GM23248 (cell line): ENCODE data around the gene NEDD4L.

Experiments
- EZH2 ChIP-seq: fragments of 200-600 bp; sonication (generic); IDR thresholded peaks from 2 replicates; pipeline ENCODE4 v1.6.1; 2018; ENCODE audit warnings: antibody characterized with exemption, mild to moderate bottlenecking; ENCODE audit not compliant: insufficient read depth, poor library complexity, severe bottlenecking
- EZH2phosphoT487 ChIP-seq: fragments of 200-600 bp; sonication (generic); IDR thresholded peaks from 2 replicates; pipeline ENCODE4 v1.6.1; 2018; ENCODE audit warnings: antibody characterized with exemption, moderate library complexity, mild to moderate bottlenecking, low read depth; ENCODE audit not compliant: insufficient read depth

DNA sequence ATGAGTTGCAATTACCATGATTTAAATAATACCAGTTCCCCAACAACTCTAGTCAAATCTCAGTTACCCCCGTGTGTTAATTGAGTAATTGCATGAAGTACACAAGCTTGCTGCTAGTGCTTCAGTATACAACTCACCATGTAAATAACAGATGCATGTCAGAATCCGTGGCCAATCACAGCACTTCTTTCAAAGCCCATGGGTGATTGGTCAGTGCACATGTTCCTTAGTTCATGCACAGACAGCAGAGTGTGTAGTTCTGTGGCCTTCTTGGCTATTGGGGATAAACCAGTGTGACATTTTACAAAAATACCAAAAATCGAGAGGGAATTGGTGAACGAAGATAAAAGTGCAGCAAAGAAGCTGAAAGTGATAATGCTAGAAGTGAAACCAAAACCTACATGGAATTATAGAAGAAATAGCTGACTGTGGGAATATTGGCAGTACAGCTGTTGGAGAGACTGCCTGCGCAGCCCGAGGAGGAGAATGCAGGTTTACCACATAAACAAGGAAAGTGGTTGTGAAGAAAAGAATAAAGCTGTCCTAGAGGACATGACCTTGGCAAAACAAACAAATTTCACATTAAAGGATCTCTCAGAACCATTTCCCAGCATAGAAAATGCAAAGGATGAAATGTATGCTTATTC lies 59.4 kb downstream of the NEDD4L start:
- TF ChIP-seq EZH2phosphoT487: no peak
- no peak for TF ChIP-seq EZH2
